IMR-90 (cell line): ENCODE measurements around the gene ANTXR2. TPM values are rescaled to one million over a fixed set of nuclear protein-coding genes. Genes with fewer than 3 reads are reported as not detected.

Experiments used
- ATAC-seq: fragments of 200-7000 bp; cut with Tn5 transposase; 2 replicates; pipeline ENCODE4 v1.9.1; 2020; ENCODE audit warnings: low read depth, mild to moderate bottlenecking, moderate library complexity
- BruUV-seq: library from RNA; stranded (reverse); fragments of 400-500 nt; replicated peaks from 2 replicates; lab custom pipeline; 2021; lab: Mats Ljungman, UMichigan
- CTCF ChIA-PET: fragments of 300-600 bp; formaldehyde crosslinking; extraction: SDS; loops from one replicate; lab custom pipeline; 2021; ENCODE audit warnings: antibody characterized with exemption; lab: Yijun Ruan, JAX
- POLR2A ChIA-PET: fragments of 300-600 bp; sonication (Branson Sonifier 250); formaldehyde crosslinking; loops from one replicate; lab custom pipeline; 2022; ENCODE audit warnings: antibody characterized with exemption; ENCODE audit not compliant: unreplicated experiment; lab: Charles Lee
- DNase-seq: peaks from one replicate; pipeline ENCODE4 v3.0.0; 2013
- H2AFZ ChIP-seq: replicated peaks from 2 replicates; pipeline ENCODE3; 2013; ENCODE audit warnings: low read length, mild to moderate bottlenecking; ENCODE audit not compliant: poor library complexity
- H2AK5ac ChIP-seq: 2 replicates; pipeline ENCODE4 v1.6.1; 2013; ENCODE audit warnings: low read depth, low read length, inconsistent platforms
- H2AK9ac ChIP-seq: replicated peaks from 2 replicates; pipeline ENCODE3; 2013; ENCODE audit warnings: mild to moderate bottlenecking, low read depth, low read length, moderate library complexity; ENCODE audit not compliant: poor library complexity
- H2BK120ac ChIP-seq: 2 replicates; pipeline ENCODE4 v1.6.1; 2013; ENCODE audit warnings: low read depth, low read length, inconsistent platforms
- H2BK15ac ChIP-seq: 3 replicates; pipeline ENCODE4 v1.6.1; 2013; ENCODE audit warnings: low read depth, low read length, inconsistent platforms
- H2BK20ac ChIP-seq: 2 replicates; pipeline ENCODE4 v1.6.1; 2013; ENCODE audit warnings: low read depth, mild to moderate bottlenecking, inconsistent platforms, low read length, moderate library complexity
- H2BK5ac ChIP-seq: 2 replicates; pipeline ENCODE4 v1.6.1; 2013; ENCODE audit warnings: mild to moderate bottlenecking, low read depth, low read length, inconsistent platforms; ENCODE audit not compliant: poor library complexity, severe bottlenecking
- H3K14ac ChIP-seq: replicated peaks from 2 replicates; pipeline ENCODE4 v1.6.1; 2013; ENCODE audit warnings: low read depth, low read length, inconsistent platforms
- H3K18ac ChIP-seq: 2 replicates; pipeline ENCODE4 v1.6.1; 2013; ENCODE audit warnings: low read depth, low read length, control low read depth
- H3K23ac ChIP-seq: 2 replicates; pipeline ENCODE4 v1.6.1; 2013; ENCODE audit warnings: low read depth, low read length, inconsistent platforms
- H3K27ac ChIP-seq: 2 replicates; pipeline ENCODE4 v1.5.1; 2013; ENCODE audit warnings: mild to moderate bottlenecking, control low read depth, low read length; ENCODE audit not compliant: insufficient read depth
- H3K27me3 ChIP-seq: 2 replicates; pipeline ENCODE4 v1.6.1; 2013; ENCODE audit warnings: low read length; ENCODE audit not compliant: control insufficient read depth, insufficient read depth
- H3K36me3 ChIP-seq: 2 replicates; pipeline ENCODE4 v1.6.1; 2013; ENCODE audit warnings: low read length, mixed read lengths; ENCODE audit not compliant: control insufficient read depth, insufficient read depth
- H3K4ac ChIP-seq: 2 replicates; pipeline ENCODE4 v1.6.1; 2013; ENCODE audit warnings: low read depth, low read length, inconsistent platforms
- H3K4me1 ChIP-seq: 2 replicates; pipeline ENCODE4 v1.6.1; 2013; ENCODE audit warnings: low read length, mixed read lengths; ENCODE audit not compliant: control insufficient read depth, insufficient read depth
- H3K4me2 ChIP-seq: 2 replicates; pipeline ENCODE4 v1.6.1; 2013; ENCODE audit warnings: low read depth, mild to moderate bottlenecking, control low read depth, low read length, moderate library complexity
- H3K4me3 ChIP-seq: 2 replicates; pipeline ENCODE4 v1.5.1; 2013; ENCODE audit warnings: low read depth, mild to moderate bottlenecking, control low read depth, low read length, moderate library complexity; ENCODE audit not compliant: insufficient read depth
- H3K56ac ChIP-seq: 2 replicates; pipeline ENCODE4 v1.6.1; 2013; ENCODE audit warnings: low read length, inconsistent platforms; ENCODE audit not compliant: insufficient read depth; ENCODE audit errors: extremely low read depth
- H3K79me1 ChIP-seq, 2 experiments: 2 replicates each; pipeline ENCODE4 v1.6.1; 2013; ENCODE audit warnings: low read length in 2 of 2, inconsistent platforms in 1 of 2, low read depth in 1 of 2
- H3K9ac ChIP-seq: 2 replicates; pipeline ENCODE4 v1.6.1; 2013; ENCODE audit warnings: low read depth, low read length, control low read depth
- H3K9me1 ChIP-seq: 2 replicates; pipeline ENCODE4 v1.6.1; 2013; ENCODE audit warnings: low read length, inconsistent platforms; ENCODE audit not compliant: insufficient read depth
- H3K9me3 ChIP-seq: 2 replicates; pipeline ENCODE4 v1.6.1; 2013; ENCODE audit warnings: low read length; ENCODE audit not compliant: control insufficient read depth, insufficient read depth
- H4K20me1 ChIP-seq: 2 replicates; pipeline ENCODE4 v1.6.1; 2013; ENCODE audit warnings: low read length, inconsistent platforms; ENCODE audit not compliant: insufficient read depth
- H4K5ac ChIP-seq: 2 replicates; pipeline ENCODE4 v1.6.1; 2013; ENCODE audit warnings: mild to moderate bottlenecking, low read depth, low read length, control low read depth
- H4K8ac ChIP-seq, 2 experiments: 2 replicates each; pipeline ENCODE4 v1.6.1; 2013; ENCODE audit warnings: low read depth in 2 of 2, low read length in 2 of 2, control low read depth in 1 of 2, inconsistent platforms in 1 of 2
- H4K91ac ChIP-seq: 2 replicates; pipeline ENCODE4 v1.6.1; 2013; ENCODE audit warnings: low read depth, low read length, inconsistent platforms; ENCODE audit not compliant: insufficient read depth
- BHLHE40 ChIP-seq: fragments of 150-350 bp; IDR thresholded peaks from 2 replicates; pipeline ENCODE4 v1.6.1; 2016; ENCODE audit warnings: mild to moderate bottlenecking, low read depth, low read length
- CEBPB ChIP-seq: IDR thresholded peaks from 2 replicates; pipeline ENCODE4 v1.6.1; 2012; ENCODE audit warnings: low read depth, low read length, improper control_type of control experiment
- CHD1 ChIP-seq: IDR thresholded peaks from 2 replicates; pipeline ENCODE4 v1.6.1; 2012; ENCODE audit warnings: low read depth, low read length, improper control_type of control experiment
- MAFK ChIP-seq: IDR thresholded peaks from 2 replicates; pipeline ENCODE4 v1.6.1; 2012; ENCODE audit warnings: low read depth, low read length, improper control_type of control experiment
- MAZ ChIP-seq: IDR thresholded peaks from 2 replicates; pipeline ENCODE4 v1.6.1; 2012; ENCODE audit warnings: low read depth, mild to moderate bottlenecking, low read length, improper control_type of control experiment, moderate library complexity, borderline replicate concordance
- MXI1 ChIP-seq: IDR thresholded peaks from 2 replicates; pipeline ENCODE4 v1.6.1; 2012; ENCODE audit warnings: low read depth, mild to moderate bottlenecking, low read length, moderate library complexity, borderline replicate concordance
- RAD21 ChIP-seq: IDR thresholded peaks from 2 replicates; pipeline ENCODE4 v1.6.1; 2012; ENCODE audit warnings: low read length, improper control_type of control experiment
- RCOR1 ChIP-seq: IDR thresholded peaks from 2 replicates; pipeline ENCODE4 v1.6.1; 2012; ENCODE audit warnings: mild to moderate bottlenecking, low read length, improper control_type of control experiment; ENCODE audit not compliant: insufficient replicate concordance
- RFX5 ChIP-seq: IDR thresholded peaks from 2 replicates; pipeline ENCODE4 v1.8.0; 2012; ENCODE audit warnings: low read depth, mild to moderate bottlenecking, low read length, moderate library complexity
- USF2 ChIP-seq: fragments of 150-350 bp; IDR thresholded peaks from 2 replicates; pipeline ENCODE4 v1.6.1; 2017; ENCODE audit warnings: mild to moderate bottlenecking, antibody characterized with exemption, low read length, low read depth
- WGBS, 2 experiments: methylation state at CpG; one replicate each; pipeline versions ENCODE4 v1.1.5 to v1.1.7; 2013; ENCODE audit warnings: missing lambda C conversion rate in 2 of 2; ENCODE audit not compliant: insufficient read length in 1 of 2; ENCODE audit errors: extremely low coverage in 2 of 2; 5-methylcytosine and 5-hydroxymethylcytosine counted together
- dilution Hi-C: fragments of 300-500 bp; cut with HindIII; formaldehyde crosslinking; loops from one replicate; pipeline ENCODE4 v1.14.3; 2018; ENCODE audit warnings: low sequenced_read_pairs; ENCODE audit not compliant: unreplicated experiment
- in situ Hi-C: fragments of 300-500 bp; cut with MboI; formaldehyde crosslinking; loops from 3 replicates; pipeline ENCODE4 v1.14.3; 2019; ENCODE audit warnings: low sequenced_read_pairs, inconsistent platforms, mixed read lengths
- intact Hi-C: fragments of 100-400 bp; cut with micrococcal nuclease; formaldehyde crosslinking; loops from 2 replicates; pipeline ENCODE4 v1.10.0; 2022
- polyA plus RNA-seq, 3 experiments: library from polyadenylated mRNA; depleted of rRNA; stranded (reverse); fragments of >200 nt; gene quantifications; 2 replicates each; pipeline ENCODE4 v1.2.3, GENCODE V29; 2012; ENCODE audit warnings: low replicate concordance in 1 of 3
- total RNA-seq: library from RNA; depleted of rRNA; stranded (reverse); fragments of >200 nt; gene quantifications from 2 replicates; pipeline ENCODE4 v1.2.3, GENCODE V29; 2012
- TF ChIP-seq, protein P1 (sequence below): conservative IDR thresholded peaks from 2 replicates; pipeline ENCODE4 v1.5.1; 2012; ENCODE audit warnings: mild to moderate bottlenecking, low read depth, low read length, improper control_type of control experiment
- TF ChIP-seq, protein P2 (sequence below): fragments of 150-350 bp; IDR thresholded peaks from 2 replicates; pipeline ENCODE4 v1.6.1; 2016; ENCODE audit warnings: low read depth, mild to moderate bottlenecking, low read length, moderate library complexity, borderline replicate concordance

The ANTXR2 gene
- total and polyA plus RNA-seq, 2 of the 4 experiments (the other 2 are of a cell fraction) = 46.8 to 88.5 TPM

GRCh38 chr4:80071604-80072227 is 1.3 kb downstream of the ANTXR2 start:
- in situ Hi-C loops = loop anchor here (5.0 kb wide), 1 partner anchor 111 kb away; no protein-coding TSS in a partner anchor
- dilution Hi-C loops = no loop called here
- 4% methylated on average over 5 of the region's 15 CpGs; no CpG with 5 or more reads in 1 of the 2 experiments for WGBS, 2 experiments
- Histone ChIP-seq H3K9ac (peak overlapping the region; percentile 87), H4K91ac (peak overlapping the region; percentile 91), H2BK120ac (peak overlapping the region; percentile 88), H3K79me1 (peaks cover 14 to 26% of the 10 kb centered on the region in 2 experiments), H4K8ac (peak overlapping the region; percentile 3 to 75; a peak in 3 of 4 replicates), H2AK9ac (peak overlapping the region; percentile 97), H3K36me3 (peaks cover 12% of the 10 kb centered on the region), H3K27me3 (no peaks in the 10 kb centered on the region), H2BK15ac (peak overlapping the region; percentile 80; the same call in 2 of the 3 replicates), H3K27ac (peak overlapping the region; percentile 93), H3K14ac (peak overlapping the region; percentile 82), H4K20me1 (peaks cover 3% of the 10 kb centered on the region; the same call in 1 of the 2 replicates), H2BK5ac (peak overlapping the region; percentile 83), H4K5ac (peak overlapping the region; percentile 92), H2BK20ac (peak overlapping the region; percentile 28; the same call in 1 of the 2 replicates), H2AFZ (peak overlapping the region; percentile 94), H3K4ac (peak overlapping the region; percentile 86), H3K9me3 (no peaks in the 10 kb centered on the region), H3K9me1 (peaks cover 3% of the 10 kb centered on the region; the same call in 1 of the 2 replicates), H2AK5ac (peak overlapping the region; percentile 72), H3K18ac (peak overlapping the region; percentile 96), H3K56ac (peak overlapping the region; percentile 91), H3K4me3 (peak overlapping the region; percentile 85), H3K23ac (peak overlapping the region; percentile 99), H3K4me2 (peak overlapping the region; percentile 98), H3K4me1 (peaks cover 1% of the 10 kb centered on the region; the same call in 1 of the 2 replicates)
- DNase-seq = no peak
- POLR2A ChIA-PET = no interaction called here
- intact Hi-C loops = loop anchor here (1.0 to 10.0 kb wide), 6 partner anchors 9 to 1119 kb away; no protein-coding TSS in a partner anchor
- TF ChIP-seq RAD21 (no peak), CHD1 (no peak), MXI1 (no peak), BHLHE40 (no peak), MAZ (no peak), RCOR1 (no peak), USF2 (no peak), MAFK (no peak), CEBPB (no peak), RFX5 (no peak)
- TF ChIP-seq, protein P1, sequence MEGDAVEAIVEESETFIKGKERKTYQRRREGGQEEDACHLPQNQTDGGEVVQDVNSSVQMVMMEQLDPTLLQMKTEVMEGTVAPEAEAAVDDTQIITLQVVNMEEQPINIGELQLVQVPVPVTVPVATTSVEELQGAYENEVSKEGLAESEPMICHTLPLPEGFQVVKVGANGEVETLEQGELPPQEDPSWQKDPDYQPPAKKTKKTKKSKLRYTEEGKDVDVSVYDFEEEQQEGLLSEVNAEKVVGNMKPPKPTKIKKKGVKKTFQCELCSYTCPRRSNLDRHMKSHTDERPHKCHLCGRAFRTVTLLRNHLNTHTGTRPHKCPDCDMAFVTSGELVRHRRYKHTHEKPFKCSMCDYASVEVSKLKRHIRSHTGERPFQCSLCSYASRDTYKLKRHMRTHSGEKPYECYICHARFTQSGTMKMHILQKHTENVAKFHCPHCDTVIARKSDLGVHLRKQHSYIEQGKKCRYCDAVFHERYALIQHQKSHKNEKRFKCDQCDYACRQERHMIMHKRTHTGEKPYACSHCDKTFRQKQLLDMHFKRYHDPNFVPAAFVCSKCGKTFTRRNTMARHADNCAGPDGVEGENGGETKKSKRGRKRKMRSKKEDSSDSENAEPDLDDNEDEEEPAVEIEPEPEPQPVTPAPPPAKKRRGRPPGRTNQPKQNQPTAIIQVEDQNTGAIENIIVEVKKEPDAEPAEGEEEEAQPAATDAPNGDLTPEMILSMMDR = no peak
- TF ChIP-seq, protein P2, sequence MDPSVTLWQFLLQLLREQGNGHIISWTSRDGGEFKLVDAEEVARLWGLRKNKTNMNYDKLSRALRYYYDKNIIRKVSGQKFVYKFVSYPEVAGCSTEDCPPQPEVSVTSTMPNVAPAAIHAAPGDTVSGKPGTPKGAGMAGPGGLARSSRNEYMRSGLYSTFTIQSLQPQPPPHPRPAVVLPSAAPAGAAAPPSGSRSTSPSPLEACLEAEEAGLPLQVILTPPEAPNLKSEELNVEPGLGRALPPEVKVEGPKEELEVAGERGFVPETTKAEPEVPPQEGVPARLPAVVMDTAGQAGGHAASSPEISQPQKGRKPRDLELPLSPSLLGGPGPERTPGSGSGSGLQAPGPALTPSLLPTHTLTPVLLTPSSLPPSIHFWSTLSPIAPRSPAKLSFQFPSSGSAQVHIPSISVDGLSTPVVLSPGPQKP = no peak
- ATAC-seq = peak; percentile 2
- CTCF ChIA-PET = interaction anchor here (0.6 to 1.0 kb wide), 4 partner anchors 53 to 128 kb away, joined by 3 read pairs; no protein-coding TSS in a partner anchor
- BruUV-seq = no TSS peak
